Measurements from ENCODE around the gene SLC38A4.

DNA sequence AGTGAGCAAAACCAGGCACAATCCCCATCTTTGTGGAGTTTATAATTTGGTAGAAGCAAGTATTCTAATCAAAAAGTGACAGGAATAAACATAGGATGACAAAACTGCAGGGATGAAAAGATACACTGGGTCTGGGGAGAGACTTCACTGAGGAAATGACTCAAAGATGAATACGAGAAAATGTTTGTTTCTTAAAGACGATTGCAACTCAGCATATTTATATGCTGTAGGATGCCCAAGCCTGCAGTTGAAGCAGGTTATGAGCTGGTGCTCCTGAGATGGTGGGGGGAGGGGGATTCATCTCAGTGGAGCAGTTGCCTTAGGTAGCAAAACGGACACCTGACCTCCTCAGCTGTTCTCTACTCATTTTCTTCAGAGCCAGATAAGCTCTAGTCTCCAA is 13.4 kb upstream of the SLC38A4 start:
- TF ChIP-seq, protein P1, sequence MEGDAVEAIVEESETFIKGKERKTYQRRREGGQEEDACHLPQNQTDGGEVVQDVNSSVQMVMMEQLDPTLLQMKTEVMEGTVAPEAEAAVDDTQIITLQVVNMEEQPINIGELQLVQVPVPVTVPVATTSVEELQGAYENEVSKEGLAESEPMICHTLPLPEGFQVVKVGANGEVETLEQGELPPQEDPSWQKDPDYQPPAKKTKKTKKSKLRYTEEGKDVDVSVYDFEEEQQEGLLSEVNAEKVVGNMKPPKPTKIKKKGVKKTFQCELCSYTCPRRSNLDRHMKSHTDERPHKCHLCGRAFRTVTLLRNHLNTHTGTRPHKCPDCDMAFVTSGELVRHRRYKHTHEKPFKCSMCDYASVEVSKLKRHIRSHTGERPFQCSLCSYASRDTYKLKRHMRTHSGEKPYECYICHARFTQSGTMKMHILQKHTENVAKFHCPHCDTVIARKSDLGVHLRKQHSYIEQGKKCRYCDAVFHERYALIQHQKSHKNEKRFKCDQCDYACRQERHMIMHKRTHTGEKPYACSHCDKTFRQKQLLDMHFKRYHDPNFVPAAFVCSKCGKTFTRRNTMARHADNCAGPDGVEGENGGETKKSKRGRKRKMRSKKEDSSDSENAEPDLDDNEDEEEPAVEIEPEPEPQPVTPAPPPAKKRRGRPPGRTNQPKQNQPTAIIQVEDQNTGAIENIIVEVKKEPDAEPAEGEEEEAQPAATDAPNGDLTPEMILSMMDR (conservative IDR thresholded peaks at IDR 0.05): no peak
- no peak for TF ChIP-seq ZFX (IDR thresholded peaks at IDR 0.05)
